GM21717 (cell line): ENCODE data around the gene RIF1.

ENCODE experiments used
- ATAC-seq: cut with Tn5 transposase; IDR thresholded peaks from one replicate; pipeline ENCODE4 v1.9.1; 2021; ENCODE audit warnings: mild to moderate bottlenecking, moderate library complexity; ENCODE audit not compliant: unreplicated experiment

RIF1 gene

GRCh38 chr2:151498178-151498577 is 88.5 kb downstream of the RIF1 start:
- no peak for ATAC-seq

GRCh38 chr2:151506170-151506569 is 96.5 kb downstream of the RIF1 start:
- no peak for ATAC-seq

GRCh38 chr2:151508519-151508918 is 98.8 kb downstream of the RIF1 start:
- no peak for ATAC-seq

GRCh38 chr2:151518802-151519201 is 109.1 kb downstream of the RIF1 start:
- no peak for ATAC-seq

GRCh38 chr2:151520976-151521375 is 111.3 kb downstream of the RIF1 start:
- ATAC-seq = no peak

- no peak for ATAC-seq
Observed at GRCh38 chr2:151522556-151522955, 112.9 kb downstream of the RIF1 start.

- no peak for ATAC-seq
Observed at GRCh38 chr2:151523850-151524249, 114.1 kb downstream of the RIF1 start.

GRCh38 chr2:151525821-151526373 is 116.2 kb downstream of the RIF1 start:
- no peak for ATAC-seq

GRCh38 chr2:151526572-151527090 is 116.9 kb downstream of the RIF1 start:
- ATAC-seq = no peak
